ENCODE data around the gene ZBTB45. TPM values are rescaled to one million over a fixed set of nuclear protein-coding genes. Genes with fewer than 3 reads are reported as not detected.

ZBTB45 gene
- total RNA-seq, 4 donors from 2014 or later = 9.8 to 14.0 (median 13.4) TPM

DNA sequence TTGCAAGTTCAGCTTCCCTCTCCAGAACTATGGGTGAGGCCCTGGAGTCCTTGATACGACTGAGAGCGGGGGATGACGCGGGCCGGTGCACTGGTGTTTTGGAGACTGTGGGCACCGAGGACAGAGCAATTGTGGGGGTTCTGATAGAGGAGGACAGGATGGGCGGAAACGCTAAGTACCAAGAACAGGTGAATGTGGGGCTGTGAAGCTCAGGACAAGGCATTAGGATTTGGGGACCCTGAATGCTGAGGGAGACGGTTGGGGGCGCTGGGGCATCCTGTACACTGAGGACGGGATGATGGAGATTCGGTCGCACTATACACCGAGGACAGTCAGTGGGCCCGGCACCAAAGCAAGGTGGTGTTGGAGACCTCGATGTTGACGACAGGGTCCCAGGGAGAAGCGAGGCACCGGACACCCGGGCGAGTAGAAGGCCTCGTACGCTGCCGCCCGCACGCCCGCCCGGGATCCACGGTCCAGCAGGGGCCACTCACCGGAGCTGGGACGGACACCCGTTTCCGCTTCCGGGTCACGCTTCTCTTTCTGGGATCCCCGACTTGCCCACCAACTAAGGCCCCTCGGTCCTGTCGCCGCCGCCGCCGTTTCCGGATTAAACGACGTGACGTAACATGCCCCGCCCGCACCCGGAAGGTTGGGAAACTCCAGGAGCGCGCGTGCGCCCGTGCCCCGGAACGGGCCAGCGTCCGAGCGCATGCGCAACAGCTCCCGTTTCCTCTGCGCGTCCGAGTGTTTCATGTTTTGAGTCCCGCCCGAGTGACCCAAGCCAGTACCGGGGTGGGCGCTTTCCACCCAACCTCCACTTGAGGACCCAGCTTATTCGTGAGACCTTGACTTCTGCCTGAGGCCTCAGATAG is 35.1 kb upstream of the ZBTB45 start, which contains the start of gene CHMP2A:
Gene CHMP2A, minus strand, starts transcription at position 612 of the 875 bp plus-strand sequence. CDS start 893 bp downstream, outside the sequence.
- WGBS, 2 donors (ENCODE audit: low coverage in 1 of 2) = 0 to 3% methylated on average over 4 to 15 of the region's 69 CpGs
- peaks cover 12 to 56% (median 35%) of the 10 kb centered on the region in 3 donors for H3K4me1 ChIP-seq

DNA sequence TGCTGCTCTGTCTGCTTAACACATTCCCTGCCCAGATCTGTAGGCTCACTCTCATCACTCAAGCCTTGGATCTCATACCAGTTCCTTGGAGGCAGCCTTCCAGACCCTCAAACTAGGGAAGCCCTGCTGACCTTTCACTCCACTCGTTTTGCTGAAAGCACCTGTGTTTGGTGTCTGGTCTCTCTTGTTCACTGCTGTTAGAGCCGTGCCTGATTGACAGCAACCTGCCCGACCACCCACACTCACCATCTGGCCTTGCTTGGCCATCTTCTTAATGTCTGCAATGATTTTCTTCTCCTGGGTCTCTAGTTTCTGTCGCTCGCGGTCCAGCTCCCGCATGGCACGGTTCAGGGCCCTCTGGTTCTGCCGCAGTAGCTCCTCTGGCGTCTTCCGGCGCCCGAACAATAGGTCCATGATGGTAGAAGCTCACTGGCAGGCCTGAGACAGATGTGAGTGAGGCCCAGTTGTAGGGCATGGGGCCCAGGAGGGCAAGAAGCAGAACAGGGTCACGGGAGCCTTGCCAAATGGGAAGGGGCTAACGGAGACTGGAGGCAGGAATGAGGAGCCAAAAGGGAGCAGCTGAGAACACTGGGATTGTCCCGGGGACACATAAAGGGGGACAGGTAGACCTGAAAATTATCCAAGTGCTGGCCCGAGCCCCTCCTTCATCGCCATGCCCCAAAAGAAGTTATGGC is 34.3 kb upstream of the ZBTB45 start:
- peaks cover 3 to 64% of the 10 kb centered on the region in 2 donors for H3K36me3 ChIP-seq
- no peak for ATAC-seq
- H3K4me3 ChIP-seq = peak overlapping the region; percentile 47 to 81
- WGBS, 2 donors (ENCODE audit: low coverage in 1 of 2) = 12 to 30% methylated on average over 4 to 13 of the region's 18 CpGs
- peaks cover 12 to 57% (median 34%) of the 10 kb centered on the region in 3 donors for H3K4me1 ChIP-seq
- no peaks in the 10 kb centered on the region for H3K9me3 ChIP-seq
- H3K27me3 ChIP-seq = no peaks in the 10 kb centered on the region
- no peak for TF ChIP-seq POLR2A (IDR thresholded peaks at IDR 0.05)
- TF ChIP-seq, protein P1, sequence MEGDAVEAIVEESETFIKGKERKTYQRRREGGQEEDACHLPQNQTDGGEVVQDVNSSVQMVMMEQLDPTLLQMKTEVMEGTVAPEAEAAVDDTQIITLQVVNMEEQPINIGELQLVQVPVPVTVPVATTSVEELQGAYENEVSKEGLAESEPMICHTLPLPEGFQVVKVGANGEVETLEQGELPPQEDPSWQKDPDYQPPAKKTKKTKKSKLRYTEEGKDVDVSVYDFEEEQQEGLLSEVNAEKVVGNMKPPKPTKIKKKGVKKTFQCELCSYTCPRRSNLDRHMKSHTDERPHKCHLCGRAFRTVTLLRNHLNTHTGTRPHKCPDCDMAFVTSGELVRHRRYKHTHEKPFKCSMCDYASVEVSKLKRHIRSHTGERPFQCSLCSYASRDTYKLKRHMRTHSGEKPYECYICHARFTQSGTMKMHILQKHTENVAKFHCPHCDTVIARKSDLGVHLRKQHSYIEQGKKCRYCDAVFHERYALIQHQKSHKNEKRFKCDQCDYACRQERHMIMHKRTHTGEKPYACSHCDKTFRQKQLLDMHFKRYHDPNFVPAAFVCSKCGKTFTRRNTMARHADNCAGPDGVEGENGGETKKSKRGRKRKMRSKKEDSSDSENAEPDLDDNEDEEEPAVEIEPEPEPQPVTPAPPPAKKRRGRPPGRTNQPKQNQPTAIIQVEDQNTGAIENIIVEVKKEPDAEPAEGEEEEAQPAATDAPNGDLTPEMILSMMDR (IDR thresholded peaks at IDR 0.05) = no peak
- TF ChIP-seq EP300 (IDR thresholded peaks at IDR 0.05) = no peak
- no peak for TF ChIP-seq POLR2AphosphoS5 (IDR thresholded peaks at IDR 0.05)
- peak overlapping the region; percentile 60 to 100 (median 97) for H3K27ac ChIP-seq

More for the DNA sequence above, 35.1 kb upstream of the ZBTB45 start, which contains the start of gene CHMP2A:
- Histone ChIP-seq H3K36me3 (peaks cover 0 to 56% of the 10 kb centered on the region in 2 donors), H3K27me3 (no peaks in the 10 kb centered on the region), H3K9me3 (no peaks in the 10 kb centered on the region), H3K4me3 (peak within 1 kb of the TSS; percentile 47 to 81), H3K27ac (peak within 1 kb of the TSS; percentile 60 to 100 (median 97))
- TF ChIP-seq POLR2AphosphoS5 (IDR thresholded peaks at IDR 0.05) (peak; percentile 91), EP300 (IDR thresholded peaks at IDR 0.05) (no peak), POLR2A (IDR thresholded peaks at IDR 0.05) (peak; percentile 79 to 82)
- TF ChIP-seq, protein P1 (IDR thresholded peaks at IDR 0.05) = peak in 2 of 4 experiments; percentile 8 to 30
- peak; percentile 59 for ATAC-seq

DNA sequence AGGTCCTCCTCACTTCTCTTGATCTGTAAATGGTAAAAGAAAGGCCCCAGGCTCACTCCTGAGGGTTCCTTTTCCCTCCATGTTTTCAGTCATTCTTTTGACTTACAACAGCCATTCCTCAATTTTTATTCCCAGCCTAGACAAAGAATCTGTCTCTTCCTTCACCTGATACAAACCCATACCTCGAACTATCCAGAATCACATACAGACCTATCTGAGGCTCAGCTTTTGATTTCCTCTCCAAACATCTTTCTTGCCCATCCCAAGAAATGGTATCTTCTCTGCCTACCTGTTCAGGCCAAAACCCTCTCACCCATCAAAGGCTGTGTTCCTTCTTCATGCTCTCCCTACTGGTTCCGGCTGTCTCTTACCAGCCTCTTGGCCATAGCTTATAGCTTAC is 33.0 kb upstream of the ZBTB45 start:
- Histone ChIP-seq H3K36me3 (peaks cover 9 to 77% of the 10 kb centered on the region in 2 donors), H3K4me1 (peaks cover 12 to 66% (median 34%) of the 10 kb centered on the region in 3 donors), H3K27me3 (no peaks in the 10 kb centered on the region), H3K9me3 (no peaks in the 10 kb centered on the region), H3K27ac (no peak overlapping the region), H3K4me3 (no peak overlapping the region)
- 78 to 83% methylated on average over 2 of the region's 2 CpGs for WGBS, 2 donors (ENCODE audit: low coverage in 1 of 2)
- no peak for ATAC-seq
- TF ChIP-seq EP300 (IDR thresholded peaks at IDR 0.05) (no peak), POLR2A (IDR thresholded peaks at IDR 0.05) (no peak), POLR2AphosphoS5 (IDR thresholded peaks at IDR 0.05) (no peak)
- TF ChIP-seq, protein P1 (IDR thresholded peaks at IDR 0.05) = no peak

DNA sequence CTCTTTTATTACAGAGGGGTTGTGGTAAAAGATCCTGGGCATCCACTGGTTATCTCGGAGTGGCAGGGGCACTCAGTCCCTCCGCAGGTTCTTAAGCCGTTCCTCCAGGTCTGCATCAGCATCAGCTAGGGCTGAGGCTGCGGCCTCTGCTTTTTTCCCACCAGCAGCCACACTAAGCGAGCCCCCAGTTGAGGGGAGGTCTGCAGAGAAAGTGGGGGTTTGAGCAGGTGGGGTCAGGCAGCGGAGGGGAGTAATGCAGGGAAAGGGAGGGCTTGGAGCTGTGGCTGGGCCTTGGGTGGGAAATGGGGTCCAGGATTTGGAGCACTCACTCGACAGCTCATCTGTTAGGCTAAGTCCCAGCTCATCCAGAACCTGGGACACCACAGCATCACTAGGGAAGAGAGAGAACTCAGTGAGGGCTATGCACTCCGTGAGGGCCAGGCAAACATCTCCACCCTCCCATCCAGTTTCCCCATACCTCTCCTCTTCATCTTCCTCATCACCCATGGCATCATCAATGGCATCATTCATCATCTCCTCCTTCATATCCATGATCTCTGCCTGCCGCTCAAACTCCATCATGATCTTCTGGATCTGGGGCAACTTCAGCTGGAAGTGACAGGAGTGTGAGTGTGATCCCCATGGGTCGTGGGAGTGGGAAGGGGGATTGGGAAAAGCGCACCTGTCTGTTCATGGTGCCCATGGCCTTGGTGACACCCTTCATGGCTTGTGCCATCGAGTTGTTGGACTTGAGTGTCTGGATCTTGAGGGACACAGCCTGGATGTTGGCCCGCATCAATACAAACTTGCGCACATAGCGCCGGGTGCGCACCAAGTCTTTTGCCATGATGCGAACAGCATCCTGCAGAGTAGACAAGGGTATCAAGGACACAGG is 32.2 kb upstream of the ZBTB45 start:
- TF ChIP-seq POLR2AphosphoS5 (IDR thresholded peaks at IDR 0.05) = no peak

More for the DNA sequence above, 32.2 kb upstream of the ZBTB45 start:
- H3K36me3 ChIP-seq = peaks cover 9 to 81% of the 10 kb centered on the region in 2 donors
- H3K4me3 ChIP-seq = no peak overlapping the region
- H3K9me3 ChIP-seq = no peaks in the 10 kb centered on the region
- peaks cover 7 to 66% (median 32%) of the 10 kb centered on the region in 3 donors for H3K4me1 ChIP-seq
- WGBS, 2 donors (ENCODE audit: low coverage in 1 of 2) = 80 to 93% methylated on average over 1 to 14 of the region's 18 CpGs
- H3K27me3 ChIP-seq = no peaks in the 10 kb centered on the region
- ATAC-seq = no peak
- H3K27ac ChIP-seq = no peak overlapping the region
